ACHN (cell line): Measurements from ENCODE around the gene NDRG4.
A peak's percentile ranks its signal among the peaks of the same experiment; 100 is the strongest.
"Not testable (repeated sequence)": the region's sequence is repeated elsewhere in the genome, so short reads cannot be mapped to it uniquely, and the experiment has no call there.

Experiments used
- DNase-seq: peaks from one replicate; pipeline ENCODE4 v3.0.0-alpha.2; 2015
- in situ Hi-C: cut with HindIII; loops from 2 replicates; pipeline ENCODE4 v1.10.0; 2017; ENCODE audit warnings: low sequenced_read_pairs, low pct_ligation_motif_present, low pct_unique_long_range_greater_than_20kb

Gene NDRG4

GRCh38 chr16:58490065-58490464 is 9.9 kb upstream of the NDRG4 start:
- DNase-seq, result no peak
- in situ Hi-C loops, result no loop called here

GRCh38 chr16:58490539-58490938 is 9.4 kb upstream of the NDRG4 start:
- in situ Hi-C loops, DNase-seq: not testable (repeated sequence)

- in situ Hi-C loops, result no loop called here
- no peak for DNase-seq
Observed at GRCh38 chr16:58492066-58492465, 7.9 kb upstream of the NDRG4 start.

GRCh38 chr16:58492735-58493134 is 7.2 kb upstream of the NDRG4 start:
- in situ Hi-C loops, result no loop called here

GRCh38 chr16:58493756-58494431 is 6.0 kb upstream of the NDRG4 start:
- in situ Hi-C loops, result no loop called here
- no peak for DNase-seq

More at GRCh38 chr16:58492735-58493134, 7.2 kb upstream of the NDRG4 start:
- DNase-seq, result no peak

- DNase-seq, result peak; percentile 99
- in situ Hi-C loops, result no loop called here
Observed at GRCh38 chr16:58494981-58495520, 4.9 kb upstream of the NDRG4 start.

- in situ Hi-C loops, result no loop called here
- no peak for DNase-seq
Observed at GRCh38 chr16:58495521-58496331, 4.2 kb upstream of the NDRG4 start.

- in situ Hi-C loops, result no loop called here
- DNase-seq, result no peak
Observed at GRCh38 chr16:58497468-58497867, 2.5 kb upstream of the NDRG4 start.

GRCh38 chr16:58497935-58498334 is 2.0 kb upstream of the NDRG4 start:
- DNase-seq, result no peak
- in situ Hi-C loops, result no loop called here

GRCh38 chr16:58498341-58499091 is 1.4 kb upstream of the NDRG4 start:
- in situ Hi-C loops, result no loop called here
- DNase-seq, result no peak

- in situ Hi-C loops, result no loop called here
- DNase-seq, result no peak
Observed at GRCh38 chr16:58499092-58499511, 841 bp upstream of the NDRG4 start.

GRCh38 chr16:58500430-58501241 is 693 bp downstream of the NDRG4 start:
- in situ Hi-C loops, result no loop called here
- no peak for DNase-seq

GRCh38 chr16:58501242-58502131 is 1.5 kb downstream of the NDRG4 start:
- DNase-seq, result no peak
- in situ Hi-C loops, result no loop called here

- in situ Hi-C loops, result no loop called here
Observed at GRCh38 chr16:58502217-58502921, 2.4 kb downstream of the NDRG4 start.

GRCh38 chr16:58503166-58503862 is 3.4 kb downstream of the NDRG4 start:
- DNase-seq, result no peak
- in situ Hi-C loops, result no loop called here

More at GRCh38 chr16:58502217-58502921, 2.4 kb downstream of the NDRG4 start:
- DNase-seq, result no peak
